ENCODE data around the gene RARS2. TPM values are rescaled to one million over a fixed set of nuclear protein-coding genes. Genes with fewer than 3 reads are reported as not detected.

RARS2 gene
- polyA plus RNA-seq, 2 of the 4 experiments (the other 2 are of a cell fraction): 14.6 to 23.7 TPM

DNA sequence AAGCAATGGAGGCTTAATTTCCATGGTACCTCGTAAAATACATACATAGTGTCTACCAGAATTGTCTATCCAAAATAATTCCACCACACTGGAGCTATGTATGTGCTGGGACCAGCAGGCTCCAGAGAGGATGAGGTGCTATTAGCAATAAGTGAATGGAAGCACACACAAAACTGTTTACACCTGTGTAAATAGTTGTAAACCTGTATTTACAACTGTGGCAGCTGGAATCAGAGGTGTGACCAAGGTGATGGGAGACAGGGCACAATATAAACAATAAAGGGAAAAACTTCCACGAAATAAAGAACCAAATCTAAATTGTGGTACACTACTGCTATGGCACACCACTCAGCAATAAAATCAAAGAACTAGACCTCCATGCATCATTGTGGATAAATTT lies 14.4 kb downstream of the RARS2 start:
- WGBS (ENCODE audit: missing lambda C conversion rate): 89% methylated on average over 2 of the region's 2 CpGs
- no peak for TF ChIP-seq POLR2AphosphoS2 (conservative IDR thresholded peaks at IDR 0.05; ENCODE audit: low read length)
- TF ChIP-seq CHD2 (IDR thresholded peaks at IDR 0.05; ENCODE audit: low read length, partially characterized antibody): no peak
- no peak for TF ChIP-seq RAD21 (conservative IDR thresholded peaks at IDR 0.05 in 1 of 2, IDR thresholded peaks at IDR 0.05 in 1 of 2)
- TF ChIP-seq, protein P1, sequence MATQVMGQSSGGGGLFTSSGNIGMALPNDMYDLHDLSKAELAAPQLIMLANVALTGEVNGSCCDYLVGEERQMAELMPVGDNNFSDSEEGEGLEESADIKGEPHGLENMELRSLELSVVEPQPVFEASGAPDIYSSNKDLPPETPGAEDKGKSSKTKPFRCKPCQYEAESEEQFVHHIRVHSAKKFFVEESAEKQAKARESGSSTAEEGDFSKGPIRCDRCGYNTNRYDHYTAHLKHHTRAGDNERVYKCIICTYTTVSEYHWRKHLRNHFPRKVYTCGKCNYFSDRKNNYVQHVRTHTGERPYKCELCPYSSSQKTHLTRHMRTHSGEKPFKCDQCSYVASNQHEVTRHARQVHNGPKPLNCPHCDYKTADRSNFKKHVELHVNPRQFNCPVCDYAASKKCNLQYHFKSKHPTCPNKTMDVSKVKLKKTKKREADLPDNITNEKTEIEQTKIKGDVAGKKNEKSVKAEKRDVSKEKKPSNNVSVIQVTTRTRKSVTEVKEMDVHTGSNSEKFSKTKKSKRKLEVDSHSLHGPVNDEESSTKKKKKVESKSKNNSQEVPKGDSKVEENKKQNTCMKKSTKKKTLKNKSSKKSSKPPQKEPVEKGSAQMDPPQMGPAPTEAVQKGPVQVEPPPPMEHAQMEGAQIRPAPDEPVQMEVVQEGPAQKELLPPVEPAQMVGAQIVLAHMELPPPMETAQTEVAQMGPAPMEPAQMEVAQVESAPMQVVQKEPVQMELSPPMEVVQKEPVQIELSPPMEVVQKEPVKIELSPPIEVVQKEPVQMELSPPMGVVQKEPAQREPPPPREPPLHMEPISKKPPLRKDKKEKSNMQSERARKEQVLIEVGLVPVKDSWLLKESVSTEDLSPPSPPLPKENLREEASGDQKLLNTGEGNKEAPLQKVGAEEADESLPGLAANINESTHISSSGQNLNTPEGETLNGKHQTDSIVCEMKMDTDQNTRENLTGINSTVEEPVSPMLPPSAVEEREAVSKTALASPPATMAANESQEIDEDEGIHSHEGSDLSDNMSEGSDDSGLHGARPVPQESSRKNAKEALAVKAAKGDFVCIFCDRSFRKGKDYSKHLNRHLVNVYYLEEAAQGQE (IDR thresholded peaks at IDR 0.05): no peak
- TF ChIP-seq, protein P2, sequence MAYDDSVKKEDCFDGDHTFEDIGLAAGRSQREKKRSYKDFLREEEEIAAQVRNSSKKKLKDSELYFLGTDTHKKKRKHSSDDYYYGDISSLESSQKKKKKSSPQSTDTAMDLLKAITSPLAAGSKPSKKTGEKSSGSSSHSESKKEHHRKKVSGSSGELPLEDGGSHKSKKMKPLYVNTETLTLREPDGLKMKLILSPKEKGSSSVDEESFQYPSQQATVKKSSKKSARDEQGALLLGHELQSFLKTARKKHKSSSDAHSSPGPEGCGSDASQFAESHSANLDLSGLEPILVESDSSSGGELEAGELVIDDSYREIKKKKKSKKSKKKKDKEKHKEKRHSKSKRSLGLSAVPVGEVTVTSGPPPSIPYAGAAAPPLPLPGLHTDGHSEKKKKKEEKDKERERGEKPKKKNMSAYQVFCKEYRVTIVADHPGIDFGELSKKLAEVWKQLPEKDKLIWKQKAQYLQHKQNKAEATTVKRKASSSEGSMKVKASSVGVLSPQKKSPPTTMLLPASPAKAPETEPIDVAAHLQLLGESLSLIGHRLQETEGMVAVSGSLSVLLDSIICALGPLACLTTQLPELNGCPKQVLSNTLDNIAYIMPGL (CRISPR knock-in tag; IDR thresholded peaks at IDR 0.05; ENCODE audit: borderline replicate concordance): no peak
- no peak for TF ChIP-seq EHMT2 (IDR thresholded peaks at IDR 0.05; ENCODE audit: low read depth)
- TF ChIP-seq EP300 (IDR thresholded peaks at IDR 0.05): no peak
- no peak for TF ChIP-seq HOXB13 (CRISPR knock-in tag; IDR thresholded peaks at IDR 0.05; ENCODE audit: low read depth)
- no peak for TF ChIP-seq JUNB (IDR thresholded peaks at IDR 0.05)
- no peak for TF ChIP-seq HOXA7 (CRISPR knock-in tag; IDR thresholded peaks at IDR 0.05)
- TF ChIP-seq JUN (IDR thresholded peaks at IDR 0.05): no peak
- TF ChIP-seq TFCP2L1 (CRISPR knock-in tag; IDR thresholded peaks at IDR 0.05): no peak
- no peak for TF ChIP-seq NR3C1 (IDR thresholded peaks at IDR 0.05)
- no peak for TF ChIP-seq TP53 (CRISPR knock-in tag; IDR thresholded peaks at IDR 0.05)
- no peak for TF ChIP-seq ZFP36 (IDR thresholded peaks at IDR 0.05; ENCODE audit: borderline replicate concordance, partially characterized antibody)
- no peak for TF ChIP-seq RNF2 (IDR thresholded peaks at IDR 0.05; ENCODE audit: borderline replicate concordance, low read depth)
- ATAC-seq: no peak
- H3K4me3 ChIP-seq: no peak overlapping the region
- peak overlapping the region in 1 of 2 experiments; percentile 54; a peak in 2 of 6 replicates for H3K27ac ChIP-seq
- peaks cover 66% of the 10 kb centered on the region for H3K4me1 ChIP-seq
- ChIA-PET CTCF (no interaction called here), POLR2A (no interaction called here)
- H3K9me3 ChIP-seq: no peaks in the 10 kb centered on the region
- DNase-seq (ENCODE audit: low read depth in 1 of 2, low spot score in 1 of 2): no peak
- H3K4me2 ChIP-seq: peak overlapping the region; percentile 44; the same call in 2 of the 3 replicates
- no peak for FAIRE-seq

DNA sequence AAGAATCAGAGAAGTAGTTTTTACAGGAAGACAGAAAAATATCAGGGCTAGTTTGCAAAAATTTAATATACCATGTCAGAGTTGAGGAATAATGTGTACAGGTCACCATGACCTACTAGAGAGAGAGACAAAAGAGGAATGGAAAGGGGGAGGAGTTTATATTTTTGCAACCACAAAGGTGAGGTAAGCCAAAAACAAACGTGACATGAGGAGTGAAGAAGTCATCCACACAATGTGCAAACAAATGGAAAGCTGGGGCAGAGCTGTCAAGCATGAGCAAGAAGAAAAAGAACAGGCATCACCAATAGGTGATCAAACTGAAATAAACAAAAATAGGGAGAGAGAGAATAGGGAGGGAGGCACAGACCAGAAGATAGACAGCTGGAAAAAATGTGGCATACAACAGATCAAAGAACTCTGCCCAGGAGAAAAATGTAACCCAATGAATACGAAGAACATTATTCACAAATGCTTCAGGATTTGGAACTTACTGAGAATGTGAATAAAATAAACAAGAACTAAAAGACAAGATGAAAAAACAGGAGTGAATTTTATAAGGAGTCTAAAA lies 15.5 kb downstream of the RARS2 start:
- peak overlapping the region in 1 of 2 experiments; percentile 30; a peak in 1 of 6 replicates for H3K27ac ChIP-seq
- H3K9me3 ChIP-seq: no peaks in the 10 kb centered on the region
- CTCF ChIA-PET: no interaction called here
- FAIRE-seq (no peak), ATAC-seq (no peak), DNase-seq (ENCODE audit: low read depth in 1 of 2, low spot score in 1 of 2) (no peak)
- peaks cover 60% of the 10 kb centered on the region for H3K4me1 ChIP-seq
- no peak overlapping the region for H3K4me3 ChIP-seq
- POLR2A ChIA-PET: no interaction called here
- H3K4me2 ChIP-seq: peak overlapping the region; percentile 44
- WGBS (ENCODE audit: missing lambda C conversion rate): 38% methylated on average over 2 of the region's 2 CpGs
- TF ChIP-seq MAFK (IDR thresholded peaks at IDR 0.05; ENCODE audit: partially characterized antibody): no peak
- TF ChIP-seq POLR2AphosphoS2 (conservative IDR thresholded peaks at IDR 0.05; ENCODE audit: low read length): no peak
- no peak for TF ChIP-seq RCOR1 (IDR thresholded peaks at IDR 0.05; ENCODE audit: low read depth, low read length)
- TF ChIP-seq, protein P2 (CRISPR knock-in tag; IDR thresholded peaks at IDR 0.05; ENCODE audit: borderline replicate concordance): no peak
- TF ChIP-seq, protein P3, sequence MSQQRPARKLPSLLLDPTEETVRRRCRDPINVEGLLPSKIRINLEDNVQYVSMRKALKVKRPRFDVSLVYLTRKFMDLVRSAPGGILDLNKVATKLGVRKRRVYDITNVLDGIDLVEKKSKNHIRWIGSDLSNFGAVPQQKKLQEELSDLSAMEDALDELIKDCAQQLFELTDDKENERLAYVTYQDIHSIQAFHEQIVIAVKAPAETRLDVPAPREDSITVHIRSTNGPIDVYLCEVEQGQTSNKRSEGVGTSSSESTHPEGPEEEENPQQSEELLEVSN (IDR thresholded peaks at IDR 0.05; ENCODE audit: borderline replicate concordance, low read depth): no peak
- no peak for TF ChIP-seq FOXS1 (CRISPR knock-in tag; IDR thresholded peaks at IDR 0.05)
- no peak for TF ChIP-seq CBX8 (IDR thresholded peaks at IDR 0.05)
- no peak for TF ChIP-seq KDM5A (IDR thresholded peaks at IDR 0.05)
- TF ChIP-seq HDAC2 (IDR thresholded peaks at IDR 0.05): no peak
- TF ChIP-seq RAD21 (conservative IDR thresholded peaks at IDR 0.05 in 1 of 2, IDR thresholded peaks at IDR 0.05 in 1 of 2): no peak
- TF ChIP-seq TP53 (CRISPR knock-in tag; IDR thresholded peaks at IDR 0.05): no peak
- TF ChIP-seq, protein P4, sequence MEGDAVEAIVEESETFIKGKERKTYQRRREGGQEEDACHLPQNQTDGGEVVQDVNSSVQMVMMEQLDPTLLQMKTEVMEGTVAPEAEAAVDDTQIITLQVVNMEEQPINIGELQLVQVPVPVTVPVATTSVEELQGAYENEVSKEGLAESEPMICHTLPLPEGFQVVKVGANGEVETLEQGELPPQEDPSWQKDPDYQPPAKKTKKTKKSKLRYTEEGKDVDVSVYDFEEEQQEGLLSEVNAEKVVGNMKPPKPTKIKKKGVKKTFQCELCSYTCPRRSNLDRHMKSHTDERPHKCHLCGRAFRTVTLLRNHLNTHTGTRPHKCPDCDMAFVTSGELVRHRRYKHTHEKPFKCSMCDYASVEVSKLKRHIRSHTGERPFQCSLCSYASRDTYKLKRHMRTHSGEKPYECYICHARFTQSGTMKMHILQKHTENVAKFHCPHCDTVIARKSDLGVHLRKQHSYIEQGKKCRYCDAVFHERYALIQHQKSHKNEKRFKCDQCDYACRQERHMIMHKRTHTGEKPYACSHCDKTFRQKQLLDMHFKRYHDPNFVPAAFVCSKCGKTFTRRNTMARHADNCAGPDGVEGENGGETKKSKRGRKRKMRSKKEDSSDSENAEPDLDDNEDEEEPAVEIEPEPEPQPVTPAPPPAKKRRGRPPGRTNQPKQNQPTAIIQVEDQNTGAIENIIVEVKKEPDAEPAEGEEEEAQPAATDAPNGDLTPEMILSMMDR (IDR thresholded peaks at IDR 0.05): no peak
- TF ChIP-seq ZNF302 (CRISPR knock-in tag; IDR thresholded peaks at IDR 0.05): no peak
- no peak for TF ChIP-seq GATA3 (IDR thresholded peaks at IDR 0.05; ENCODE audit: borderline replicate concordance)
- no peak for TF ChIP-seq NPAS2 (CRISPR knock-in tag; IDR thresholded peaks at IDR 0.05; ENCODE audit: borderline replicate concordance)
- TF ChIP-seq ZFP36 (IDR thresholded peaks at IDR 0.05; ENCODE audit: borderline replicate concordance, partially characterized antibody): no peak
- TF ChIP-seq JUNB (IDR thresholded peaks at IDR 0.05): no peak
- no peak for TF ChIP-seq CBX2 (IDR thresholded peaks at IDR 0.05; ENCODE audit: borderline replicate concordance, low read depth)

Measured in A549 (cell line).